Peyer's patch (tissue), 4 donors: ENCODE data around the gene TERF2IP. TPM values are rescaled to one million over a fixed set of nuclear protein-coding genes. Genes with fewer than 3 reads are reported as not detected.

Source experiments
- DNase-seq, 3 donors: peaks; one replicate each; pipeline ENCODE4 v3.0.0-alpha.2; 2017 to 2019
- H3K27ac ChIP-seq, 4 donors: fragments of 200-600 bp; sonication (generic); one replicate each; pipeline ENCODE4 v1.5.1; 2016 to 2019
- H3K27me3 ChIP-seq, 2 donors: fragments of 200-600 bp; sonication (generic); one replicate each; pipeline ENCODE4 v1.5.1; 2019
- H3K36me3 ChIP-seq, 3 donors: fragments of 200-600 bp; sonication (generic); one replicate each; pipeline ENCODE4 v1.5.1; 2016 to 2019
- H3K4me1 ChIP-seq, 4 donors: fragments of 200-600 bp; sonication (generic); one replicate each; pipeline ENCODE4 v1.5.1; 2016 to 2019
- H3K4me3 ChIP-seq, 4 donors: fragments of 200-600 bp; sonication (generic); 1 replicate in 3 of 4; 2 replicates in 1 of 4; pipeline ENCODE4 v1.5.1; 2016 to 2019; ENCODE audit warnings: mild to moderate bottlenecking in 1 of 4
- H3K9me3 ChIP-seq, 4 donors: fragments of 200-600 bp; sonication (generic); one replicate each; pipeline ENCODE4 v1.5.1; 2016 to 2019; ENCODE audit warnings: mild to moderate bottlenecking in 1 of 4
- POLR2A ChIP-seq, 2 donors: fragments of 450-650 bp; IDR thresholded peaks; one replicate each; pipeline ENCODE4 v1.5.1; 2017; ENCODE audit warnings: antibody characterized with exemption in 2 of 2, mild to moderate bottlenecking in 2 of 2, moderate library complexity in 2 of 2
- total RNA-seq, 4 donors: library from RNA; depleted of rRNA; stranded (reverse); fragments of >200 nt; gene quantifications; one replicate each; pipeline ENCODE4 v1.1.0, GENCODE V29; 2016
- TF ChIP-seq, protein P1 (sequence below), 6 experiments: fragments of 450-650 bp in 4 of 6; fragments of 200-600 bp in 2 of 6; sonication (generic) in 1 of 6; IDR thresholded peaks; one replicate each; pipeline ENCODE4 v1.5.1; 2017 to 2019; ENCODE audit warnings: antibody characterized with exemption in 6 of 6, mild to moderate bottlenecking in 3 of 6, moderate library complexity in 1 of 6

Gene TERF2IP
- total RNA-seq, 4 donors from 2014 or later: 28.9 to 31.0 (median 30.8) TPM

GRCh38 chr16:75660321-75660720 is 12.7 kb downstream of the TERF2IP start:
- Histone ChIP-seq H3K36me3 (peaks cover 0 to 43% (median 0%) of the 10 kb centered on the region in 3 donors), H3K9me3 (no peaks in the 10 kb centered on the region), H3K4me1 (no peaks in the 10 kb centered on the region)

DNA sequence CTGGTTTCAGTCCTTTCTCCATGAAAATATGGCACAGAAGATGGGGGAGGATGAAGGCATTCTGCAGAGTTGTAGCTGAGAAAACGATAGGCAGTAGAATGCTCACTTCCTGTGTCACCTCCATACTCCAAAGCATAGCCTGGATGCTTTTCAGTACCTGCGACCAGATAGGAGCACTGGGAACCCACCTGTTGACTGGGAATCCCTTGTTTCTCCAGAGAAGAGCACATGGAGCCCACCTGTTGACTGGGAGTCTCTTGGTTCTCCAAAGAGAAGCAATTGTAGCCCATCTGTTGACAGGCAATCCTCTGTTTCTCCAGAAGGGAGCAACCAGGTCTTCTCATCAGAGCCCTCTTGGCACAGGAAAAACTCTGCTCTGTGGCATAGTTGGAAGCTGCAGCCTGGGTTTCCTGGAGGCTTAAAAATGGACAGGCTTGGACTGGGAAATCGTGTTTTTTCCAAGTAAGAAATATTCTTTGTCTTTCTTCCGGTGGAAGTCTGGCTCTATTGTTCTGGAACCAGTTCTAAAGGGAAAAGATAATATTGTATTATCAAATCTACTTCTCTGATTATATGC is 13.2 kb downstream of the TERF2IP start:
- Histone ChIP-seq H3K27ac (no peak overlapping the region), H3K27me3 (no peaks in the 10 kb centered on the region), H3K36me3 (peaks cover 0 to 38% (median 0%) of the 10 kb centered on the region in 3 donors), H3K4me1 (no peaks in the 10 kb centered on the region), H3K4me3 (no peak overlapping the region), H3K9me3 (no peaks in the 10 kb centered on the region)
- DNase-seq: no peak
- no peak for TF ChIP-seq POLR2A (IDR thresholded peaks at IDR 0.05)
- TF ChIP-seq, protein P1, sequence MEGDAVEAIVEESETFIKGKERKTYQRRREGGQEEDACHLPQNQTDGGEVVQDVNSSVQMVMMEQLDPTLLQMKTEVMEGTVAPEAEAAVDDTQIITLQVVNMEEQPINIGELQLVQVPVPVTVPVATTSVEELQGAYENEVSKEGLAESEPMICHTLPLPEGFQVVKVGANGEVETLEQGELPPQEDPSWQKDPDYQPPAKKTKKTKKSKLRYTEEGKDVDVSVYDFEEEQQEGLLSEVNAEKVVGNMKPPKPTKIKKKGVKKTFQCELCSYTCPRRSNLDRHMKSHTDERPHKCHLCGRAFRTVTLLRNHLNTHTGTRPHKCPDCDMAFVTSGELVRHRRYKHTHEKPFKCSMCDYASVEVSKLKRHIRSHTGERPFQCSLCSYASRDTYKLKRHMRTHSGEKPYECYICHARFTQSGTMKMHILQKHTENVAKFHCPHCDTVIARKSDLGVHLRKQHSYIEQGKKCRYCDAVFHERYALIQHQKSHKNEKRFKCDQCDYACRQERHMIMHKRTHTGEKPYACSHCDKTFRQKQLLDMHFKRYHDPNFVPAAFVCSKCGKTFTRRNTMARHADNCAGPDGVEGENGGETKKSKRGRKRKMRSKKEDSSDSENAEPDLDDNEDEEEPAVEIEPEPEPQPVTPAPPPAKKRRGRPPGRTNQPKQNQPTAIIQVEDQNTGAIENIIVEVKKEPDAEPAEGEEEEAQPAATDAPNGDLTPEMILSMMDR (IDR thresholded peaks at IDR 0.05): no peak

More at GRCh38 chr16:75660321-75660720, 12.7 kb downstream of the TERF2IP start:
- no peak for DNase-seq
- Histone ChIP-seq H3K4me3 (no peak overlapping the region), H3K27ac (no peak overlapping the region), H3K27me3 (no peaks in the 10 kb centered on the region)
- TF ChIP-seq, protein P1 (IDR thresholded peaks at IDR 0.05): no peak

DNA sequence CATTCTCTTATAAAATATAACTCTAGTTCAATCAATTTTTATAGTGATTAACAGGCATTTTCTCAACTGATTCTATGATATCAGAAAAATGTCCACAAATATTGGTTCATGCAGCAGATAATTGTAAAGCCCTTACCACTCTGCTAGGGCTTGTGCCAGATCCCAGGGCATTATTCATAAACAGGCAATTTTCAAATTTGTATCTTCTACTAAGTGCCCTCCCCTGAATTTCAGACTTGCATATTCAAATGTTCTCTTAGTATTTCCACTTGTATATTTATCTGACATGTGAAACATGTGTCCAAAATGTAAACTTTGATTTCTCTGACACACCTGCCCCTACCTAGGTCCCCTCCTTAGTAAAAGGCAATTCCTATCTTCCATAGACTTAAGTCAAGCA is 19.9 kb downstream of the TERF2IP start:
- Histone ChIP-seq H3K27me3 (no peaks in the 10 kb centered on the region), H3K36me3 (no peaks in the 10 kb centered on the region), H3K9me3 (no peaks in the 10 kb centered on the region), H3K27ac (no peak overlapping the region), H3K4me1 (no peaks in the 10 kb centered on the region), H3K4me3 (no peak overlapping the region)
- TF ChIP-seq POLR2A (IDR thresholded peaks at IDR 0.05): no peak
- no peak for DNase-seq

- Histone ChIP-seq H3K27me3 (no peaks in the 10 kb centered on the region), H3K27ac (no peak within 1 kb of the TSS), H3K36me3 (no peaks in the 10 kb centered on the region), H3K4me3 (no peak within 1 kb of the TSS), H3K9me3 (no peaks in the 10 kb centered on the region), H3K4me1 (no peaks in the 10 kb centered on the region)
- DNase-seq: no peak
- TF ChIP-seq, protein P1 (IDR thresholded peaks at IDR 0.05): no peak
These were observed 29.3 kb downstream of the TERF2IP start, which contains the start of gene CPHXL2 for GRCh38 chr16:75676909-75677308. TSS of gene CPHXL2 (minus strand) at chr16:75677009. CDS start at chr16:75676999, 10 bp downstream.

DNA sequence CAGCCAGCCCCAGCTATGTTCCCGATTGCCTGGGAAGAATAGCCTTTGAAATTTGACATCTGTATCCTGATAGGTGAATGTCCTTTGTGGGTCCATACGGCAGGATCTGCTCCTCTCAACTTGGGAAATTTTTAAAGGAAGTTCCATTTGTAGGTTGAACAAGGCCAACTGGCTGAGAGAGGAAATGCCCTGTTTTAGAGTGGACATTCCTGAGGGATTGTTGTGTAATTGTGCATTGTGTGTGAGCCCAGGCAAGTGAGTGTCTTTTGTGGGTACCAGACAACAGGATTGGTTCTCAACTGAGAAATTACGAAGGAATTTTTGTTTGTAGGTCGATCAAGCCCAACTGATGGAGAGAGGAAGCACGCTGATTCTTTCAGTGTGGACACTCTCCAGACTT is 31.8 kb downstream of the TERF2IP start:
- H3K4me1 ChIP-seq: no peaks in the 10 kb centered on the region
- no peak for DNase-seq
- no peak overlapping the region for H3K27ac ChIP-seq
- no peaks in the 10 kb centered on the region for H3K27me3 ChIP-seq
- no peaks in the 10 kb centered on the region for H3K9me3 ChIP-seq
- TF ChIP-seq POLR2A (IDR thresholded peaks at IDR 0.05): no peak
- TF ChIP-seq, protein P1 (IDR thresholded peaks at IDR 0.05): no peak
- H3K36me3 ChIP-seq: no peaks in the 10 kb centered on the region
- no peak overlapping the region for H3K4me3 ChIP-seq

- no peak for TF ChIP-seq POLR2A (IDR thresholded peaks at IDR 0.05)
- TF ChIP-seq, protein P1 (IDR thresholded peaks at IDR 0.05): no peak
- no peaks in the 10 kb centered on the region for H3K9me3 ChIP-seq
- no peaks in the 10 kb centered on the region for H3K36me3 ChIP-seq
- no peak overlapping the region for H3K27ac ChIP-seq
- no peaks in the 10 kb centered on the region for H3K4me1 ChIP-seq
- no peak for DNase-seq
- no peak overlapping the region for H3K4me3 ChIP-seq
- no peaks in the 10 kb centered on the region for H3K27me3 ChIP-seq
These were observed 34.7 kb downstream of the TERF2IP start for GRCh38 chr16:75682308-75682707.
